CD8-positive, alpha-beta memory T cell (primary cell): ENCODE measurements around the gene TTLL10. TPM values are rescaled to one million over a fixed set of nuclear protein-coding genes. Genes with fewer than 3 reads are reported as not detected.
"Not testable (repeated sequence)": the region's sequence is repeated elsewhere in the genome, so short reads cannot be mapped to it uniquely, and the experiment has no call there.

Experiments used
- CTCF ChIA-PET: fragments of 350-600 bp; sonication (Branson Sonifier 250); formaldehyde crosslinking; loops from one replicate; lab custom pipeline; 2021; ENCODE audit warnings: antibody characterized with exemption; lab: Charles Lee
- POLR2A ChIA-PET: fragments of 350-600 bp; sonication (Branson Sonifier 250); formaldehyde crosslinking; loops from one replicate; lab custom pipeline; 2021; ENCODE audit warnings: antibody characterized with exemption; lab: Charles Lee
- DNase-seq, 5 donors: peaks; one replicate each; pipeline versions ENCODE4 v3.0.0 to v3.0.0-alpha.2; 2020 to 2022; ENCODE audit warnings: mixed read lengths in 1 of 5
- H3K27ac ChIP-seq: one replicate; pipeline ENCODE4 v1.7.0; 2013; ENCODE audit warnings: low read depth, mild to moderate bottlenecking, low read length, moderate library complexity
- H3K27me3 ChIP-seq: 2 replicates; pipeline ENCODE4 v1.7.0; 2013; ENCODE audit warnings: low read length, mild to moderate bottlenecking; ENCODE audit not compliant: insufficient read depth, poor library complexity, severe bottlenecking
- H3K36me3 ChIP-seq: 2 replicates; pipeline ENCODE4 v1.7.0; 2013; ENCODE audit warnings: mild to moderate bottlenecking, low read length, moderate library complexity; ENCODE audit not compliant: insufficient read depth
- H3K4me1 ChIP-seq: 2 replicates; pipeline ENCODE4 v1.7.0; 2013; ENCODE audit warnings: mild to moderate bottlenecking, low read length, moderate library complexity; ENCODE audit not compliant: insufficient read depth
- H3K4me3 ChIP-seq: 2 replicates; pipeline ENCODE4 v1.7.0; 2013; ENCODE audit warnings: mild to moderate bottlenecking, low read length
- H3K9me3 ChIP-seq: 2 replicates; pipeline ENCODE4 v1.7.0; 2013; ENCODE audit warnings: mild to moderate bottlenecking, low read length
- H3K27ac Mint-ChIP-seq, 8 donors: one replicate each; pipeline ENCODE4 v1.8.0; 2020 to 2021; ENCODE audit warnings: mixed read lengths in 8 of 8, mild to moderate bottlenecking in 6 of 8, inconsistent platforms in 3 of 8, moderate library complexity in 3 of 8
- H3K27me3 Mint-ChIP-seq, 2 donors: one replicate each; pipeline ENCODE4 v1.8.0; 2020 to 2021; ENCODE audit warnings: mixed read lengths in 2 of 2, mild to moderate bottlenecking in 1 of 2, moderate library complexity in 1 of 2
- H3K36me3 Mint-ChIP-seq, 3 donors: one replicate each; pipeline ENCODE4 v1.8.0; 2020 to 2021; ENCODE audit warnings: mixed read lengths in 3 of 3, inconsistent platforms in 1 of 3, mild to moderate bottlenecking in 1 of 3
- H3K4me1 Mint-ChIP-seq, 3 donors: one replicate each; pipeline ENCODE4 v1.8.0; 2020 to 2021; ENCODE audit warnings: mixed read lengths in 3 of 3, inconsistent platforms in 1 of 3, mild to moderate bottlenecking in 1 of 3
- H3K4me3 Mint-ChIP-seq, 7 donors: one replicate each; pipeline ENCODE4 v1.8.0; 2020 to 2021; ENCODE audit warnings: mixed read lengths in 7 of 7, mild to moderate bottlenecking in 6 of 7, moderate library complexity in 4 of 7, inconsistent platforms in 2 of 7
- H3K9me3 Mint-ChIP-seq, 5 donors: one replicate each; pipeline ENCODE4 v1.8.0; 2020 to 2022; ENCODE audit warnings: mixed read lengths in 5 of 5, mild to moderate bottlenecking in 3 of 5, moderate library complexity in 2 of 5, inconsistent platforms in 1 of 5
- polyA plus RNA-seq: library from polyadenylated mRNA; unstranded; fragments of 300-500 nt; fragmentation: Illumina TruSeq; gene quantifications from one replicate; pipeline ENCODE4 v1.2.3, GENCODE V29; 2021
- total RNA-seq, 2 experiments: library from RNA; stranded (reverse); gene quantifications; one replicate each; pipeline ENCODE4 v1.2.3, GENCODE V29; 2021

The TTLL10 gene
- total and polyA plus RNA-seq, 3 experiments from 2014 or later: not detected

DNA sequence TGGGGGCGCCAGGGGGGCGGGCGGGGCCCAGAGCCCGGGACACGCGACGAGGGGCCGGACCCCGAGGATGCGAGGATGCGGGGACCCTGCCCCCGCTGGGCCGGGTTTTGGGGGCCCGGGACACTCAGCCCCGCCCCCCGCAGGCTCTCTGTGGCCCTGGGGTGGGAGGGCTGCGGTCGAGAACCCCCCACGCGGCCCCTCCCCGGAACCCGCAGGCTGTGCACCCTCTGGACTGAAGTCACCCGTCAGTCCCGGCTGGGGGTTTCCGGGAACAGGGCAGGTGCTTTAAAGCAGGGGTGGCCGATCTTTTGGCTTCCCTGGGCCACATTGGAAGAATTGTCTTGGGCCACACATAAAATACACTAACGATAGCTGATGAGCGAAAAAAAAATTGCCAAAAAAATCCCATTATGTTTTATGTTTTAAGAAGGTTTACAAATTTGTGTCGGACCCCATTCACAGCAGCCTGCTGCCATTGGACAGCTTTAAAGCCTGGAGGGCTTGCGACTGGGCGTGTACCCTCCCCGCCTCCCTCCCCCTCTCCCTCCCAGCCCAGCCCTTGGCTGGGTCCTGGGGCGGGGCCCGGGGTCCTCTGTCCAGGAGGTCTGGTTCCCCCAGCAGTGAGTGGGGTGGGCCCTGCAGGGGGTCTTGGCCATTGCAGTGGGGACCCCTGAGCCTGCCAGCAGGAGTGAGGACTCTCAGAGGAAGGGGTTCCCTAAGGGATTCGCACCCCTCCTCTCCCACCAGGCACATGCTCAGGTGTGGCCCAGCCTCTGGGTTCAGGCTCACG, 36.2 kb upstream of the TTLL10 start:
- peaks cover 8 to 23% (median 14%) of the 10 kb centered on the region in 3 donors for H3K4me1 Mint-ChIP-seq
- H3K4me3 ChIP-seq: no peak overlapping the region
- peaks cover 14% of the 10 kb centered on the region for H3K4me1 ChIP-seq
- H3K27me3 Mint-ChIP-seq: peaks cover 0 to 1% of the 10 kb centered on the region in 2 donors
- H3K27me3 ChIP-seq: no peaks in the 10 kb centered on the region
- peak; percentile 53 to 83 (median 67) for DNase-seq
- ChIA-PET CTCF (no interaction called here), POLR2A (interaction anchor here (2.0 kb wide), 1 partner anchor 262 kb away, joined by 7 read pairs; the partner anchor contains the start of gene CCNL2)
- peak overlapping the region in 6 of 7 donors; percentile 71 to 84 (median 74) for H3K4me3 Mint-ChIP-seq
- no peaks in the 10 kb centered on the region for H3K9me3 ChIP-seq
- no peaks in the 10 kb centered on the region for H3K36me3 Mint-ChIP-seq
- H3K36me3 ChIP-seq: no peaks in the 10 kb centered on the region
- no peak overlapping the region for H3K27ac ChIP-seq
- H3K9me3 Mint-ChIP-seq: no peaks in the 10 kb centered on the region
- peak overlapping the region in 7 of 8 donors; percentile 62 to 93 (median 90) for H3K27ac Mint-ChIP-seq

DNA sequence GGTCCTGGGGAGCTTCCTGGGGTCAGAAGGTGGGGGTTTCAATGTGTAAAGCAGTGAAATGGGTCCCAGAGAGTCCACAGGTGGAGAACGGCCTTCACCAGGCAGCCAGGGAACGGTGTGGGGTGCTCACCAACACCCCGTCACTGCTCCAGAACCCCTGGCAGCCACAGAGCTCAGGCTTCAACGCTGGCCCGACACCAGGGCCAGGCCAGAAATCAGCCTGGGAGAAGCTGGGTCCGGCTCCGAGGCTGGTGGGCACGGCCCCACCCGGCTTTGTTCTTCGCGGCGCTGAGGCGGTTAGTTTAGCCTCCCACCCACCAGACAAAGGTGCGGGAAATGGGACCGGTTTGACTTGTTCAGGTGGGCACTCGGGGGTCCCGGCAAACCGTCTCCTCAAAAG, 33.0 kb upstream of the TTLL10 start:
- POLR2A ChIA-PET: no interaction called here
- H3K4me1 Mint-ChIP-seq: peaks cover 10 to 24% (median 19%) of the 10 kb centered on the region in 3 donors
- no peaks in the 10 kb centered on the region for H3K9me3 Mint-ChIP-seq
- H3K27ac Mint-ChIP-seq: no peak overlapping the region
- H3K27me3 Mint-ChIP-seq: peaks cover 0 to 1% of the 10 kb centered on the region in 2 donors
- H3K36me3 Mint-ChIP-seq: no peaks in the 10 kb centered on the region
- Histone ChIP-seq H3K4me1 (peaks cover 29% of the 10 kb centered on the region), H3K27ac (no peak overlapping the region), H3K4me3 (no peak overlapping the region), H3K27me3 (no peaks in the 10 kb centered on the region), H3K9me3 (no peaks in the 10 kb centered on the region), H3K36me3 (no peaks in the 10 kb centered on the region)
- CTCF ChIA-PET: no interaction called here
- no peak for DNase-seq
- no peak overlapping the region for H3K4me3 Mint-ChIP-seq

DNA sequence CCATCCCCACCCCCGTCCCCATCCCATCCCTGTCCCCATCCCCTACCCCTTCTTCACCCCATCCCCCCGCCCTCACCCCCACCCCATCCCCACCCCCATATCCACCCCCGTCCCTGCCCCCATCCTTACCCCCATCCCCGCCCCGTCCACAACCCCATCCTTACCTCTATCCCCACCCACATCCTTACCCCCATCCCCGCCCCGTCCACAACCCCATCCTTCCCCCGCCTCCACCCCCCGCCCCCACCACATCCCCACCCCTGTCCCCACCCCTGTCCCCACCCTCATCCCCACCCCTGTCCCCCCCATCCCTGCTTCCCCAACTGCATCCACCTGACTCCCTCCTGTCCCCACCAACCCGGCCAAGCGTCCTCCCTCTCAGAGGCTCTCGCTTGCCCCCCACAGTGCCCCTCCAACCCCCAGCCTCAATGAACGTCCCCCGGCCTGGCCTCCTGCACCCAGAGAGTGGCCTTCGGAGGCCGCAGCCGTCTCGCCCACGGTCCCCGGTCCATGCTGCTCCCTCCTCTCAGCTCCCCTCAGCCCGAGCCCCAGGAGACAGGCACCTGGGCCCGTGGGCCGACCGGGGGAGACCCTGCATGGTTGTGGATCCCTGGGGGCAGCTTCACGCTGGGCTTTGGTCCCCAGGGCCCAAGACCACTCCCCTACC, 32.3 kb upstream of the TTLL10 start:
- Mint-ChIP-seq H3K4me3 (no peak overlapping the region), H3K9me3 (no peaks in the 10 kb centered on the region), H3K27ac (no peak overlapping the region), H3K4me1 (peaks cover 7 to 21% (median 16%) of the 10 kb centered on the region in 3 donors), H3K36me3 (no peaks in the 10 kb centered on the region), H3K27me3 (peaks cover 0 to 1% of the 10 kb centered on the region in 2 donors)
- ChIA-PET CTCF (no interaction called here), POLR2A (no interaction called here)
- H3K36me3 ChIP-seq: no peaks in the 10 kb centered on the region
- no peaks in the 10 kb centered on the region for H3K9me3 ChIP-seq
- H3K27me3 ChIP-seq: no peaks in the 10 kb centered on the region
- DNase-seq: no peak
- no peak overlapping the region for H3K27ac ChIP-seq
- H3K4me1 ChIP-seq: peaks cover 27% of the 10 kb centered on the region
- H3K4me3 ChIP-seq: no peak overlapping the region

DNA sequence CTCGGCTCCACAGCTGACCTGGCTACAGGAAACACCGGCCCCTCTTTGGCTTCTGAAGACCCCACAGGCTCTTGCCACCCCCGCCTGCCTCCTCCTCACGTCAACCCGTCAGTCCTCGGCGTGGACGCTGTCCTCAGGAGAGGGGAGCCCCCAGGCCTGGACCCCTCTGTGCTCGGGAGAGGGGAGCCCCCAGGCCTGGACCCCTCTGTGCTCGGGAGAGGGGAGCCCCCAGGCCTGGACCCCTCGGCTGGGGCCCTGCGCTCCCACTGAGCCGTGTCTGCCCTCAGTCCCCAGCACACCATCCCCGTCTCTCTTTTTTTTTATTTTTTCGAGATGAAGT, 31.8 kb upstream of the TTLL10 start:
- Mint-ChIP-seq H3K4me3 (no peak overlapping the region), H3K9me3 (no peaks in the 10 kb centered on the region), H3K27me3 (peaks cover 0 to 1% of the 10 kb centered on the region in 2 donors), H3K36me3 (no peaks in the 10 kb centered on the region), H3K27ac (no peak overlapping the region), H3K4me1 (peaks cover 7 to 19% (median 15%) of the 10 kb centered on the region in 3 donors)
- no peak for DNase-seq
- CTCF ChIA-PET: no interaction called here
- Histone ChIP-seq H3K27me3 (no peaks in the 10 kb centered on the region), H3K4me3 (no peak overlapping the region), H3K36me3 (no peaks in the 10 kb centered on the region), H3K9me3 (no peaks in the 10 kb centered on the region), H3K27ac (no peak overlapping the region), H3K4me1 (peaks cover 23% of the 10 kb centered on the region)
- POLR2A ChIA-PET: no interaction called here

DNA sequence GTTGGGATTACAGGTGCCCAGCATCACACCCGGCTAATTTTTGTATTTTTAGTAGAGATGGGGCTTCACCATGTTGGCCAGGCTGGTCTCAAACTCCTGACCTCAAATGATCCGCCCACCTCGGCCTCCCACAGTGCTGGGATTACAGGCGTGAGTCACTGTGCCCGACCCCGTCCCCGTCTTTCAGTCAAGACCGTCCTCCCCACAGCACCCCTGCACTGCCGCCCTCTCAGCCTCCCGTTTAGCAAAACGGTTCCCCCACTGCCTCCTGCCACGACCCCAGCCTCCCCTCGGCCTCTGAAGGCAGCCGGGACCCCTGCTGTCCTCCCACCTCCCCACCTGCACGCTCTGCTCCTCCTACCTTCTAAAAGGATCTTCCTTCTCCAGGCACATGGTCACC, 31.3 kb upstream of the TTLL10 start:
- H3K9me3 ChIP-seq, POLR2A ChIA-PET, H3K36me3 Mint-ChIP-seq, H3K9me3 Mint-ChIP-seq, CTCF ChIA-PET, H3K27ac ChIP-seq, H3K4me3 ChIP-seq, H3K36me3 ChIP-seq, H3K4me3 Mint-ChIP-seq, DNase-seq, H3K27me3 ChIP-seq, H3K27me3 Mint-ChIP-seq: not testable (repeated sequence)
- Mint-ChIP-seq H3K27ac (peak overlapping the region in 3 of 8 donors; percentile 38 to 75 (median 51)), H3K4me1 (peaks cover 6 to 17% (median 13%) of the 10 kb centered on the region in 3 donors)
- H3K4me1 ChIP-seq: peaks cover 22% of the 10 kb centered on the region

DNA sequence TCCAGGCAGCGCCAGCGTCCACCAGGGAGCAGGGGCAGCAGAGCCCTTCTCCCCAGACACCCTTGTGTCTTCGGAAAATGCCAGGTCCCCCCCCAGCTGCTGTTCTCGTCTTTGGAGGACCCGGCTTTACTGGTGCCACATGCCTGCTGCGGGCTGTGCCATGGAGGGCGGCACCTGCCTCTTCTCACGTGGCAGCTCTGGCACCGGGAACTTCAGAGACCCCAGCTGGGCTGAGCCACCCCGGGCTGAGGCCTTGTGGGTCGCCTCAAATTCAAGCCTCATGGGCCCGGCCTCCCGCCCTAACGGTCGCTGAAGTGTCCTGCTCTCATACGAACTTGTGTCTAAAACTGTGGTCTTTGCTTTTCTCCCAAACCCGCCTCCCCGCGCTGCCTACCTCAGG, 30.8 kb upstream of the TTLL10 start:
- H3K27ac Mint-ChIP-seq: peak overlapping the region in 1 of 8 donors; percentile 38
- Histone ChIP-seq H3K36me3 (no peaks in the 10 kb centered on the region), H3K27ac (no peak overlapping the region), H3K9me3 (no peaks in the 10 kb centered on the region), H3K4me3 (no peak overlapping the region), H3K4me1 (peaks cover 17% of the 10 kb centered on the region), H3K27me3 (no peaks in the 10 kb centered on the region)
- no peak for DNase-seq
- no peaks in the 10 kb centered on the region for H3K36me3 Mint-ChIP-seq
- H3K9me3 Mint-ChIP-seq: no peaks in the 10 kb centered on the region
- peaks cover 0 to 1% of the 10 kb centered on the region in 2 donors for H3K27me3 Mint-ChIP-seq
- peaks cover 4 to 13% (median 8%) of the 10 kb centered on the region in 3 donors for H3K4me1 Mint-ChIP-seq
- ChIA-PET POLR2A (no interaction called here), CTCF (no interaction called here)
- peak overlapping the region in 1 of 7 donors; percentile 23 for H3K4me3 Mint-ChIP-seq

DNA sequence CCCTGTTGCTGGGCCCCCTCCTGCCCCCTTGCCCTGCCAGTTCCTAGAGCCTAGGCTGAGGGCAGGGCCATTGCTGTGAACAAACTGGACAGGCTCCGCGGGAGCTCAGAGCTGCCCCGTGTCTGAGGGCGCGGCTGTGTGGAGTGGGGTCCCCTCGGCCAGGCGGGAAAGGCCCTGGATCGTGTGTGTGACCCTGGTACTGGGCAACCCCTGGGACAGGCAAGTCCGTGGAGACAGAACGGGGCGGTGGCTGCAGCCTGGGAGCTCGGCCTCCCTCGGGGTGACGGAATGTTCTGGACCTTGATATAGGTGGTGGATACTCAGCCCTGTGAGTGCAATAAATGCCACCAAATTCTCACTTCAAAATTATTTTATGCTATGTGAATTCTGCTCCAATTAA, 30.0 kb upstream of the TTLL10 start:
- H3K27ac ChIP-seq: no peak overlapping the region
- no peak overlapping the region for H3K4me3 ChIP-seq
- Mint-ChIP-seq H3K4me3 (peak overlapping the region in 2 of 7 donors; percentile 26 to 43), H3K36me3 (no peaks in the 10 kb centered on the region), H3K27ac (peak overlapping the region in 6 of 8 donors; percentile 37 to 90 (median 78)), H3K4me1 (peaks cover 2 to 8% (median 5%) of the 10 kb centered on the region in 3 donors), H3K27me3 (no peaks in the 10 kb centered on the region), H3K9me3 (no peaks in the 10 kb centered on the region)
- peaks cover 16% of the 10 kb centered on the region for H3K4me1 ChIP-seq
- DNase-seq: no peak
- CTCF ChIA-PET: no interaction called here
- H3K27me3 ChIP-seq: no peaks in the 10 kb centered on the region
- H3K9me3 ChIP-seq: no peaks in the 10 kb centered on the region
- H3K36me3 ChIP-seq: no peaks in the 10 kb centered on the region
- POLR2A ChIA-PET: interaction anchor here (0.6 kb wide), 1 partner anchor 126 kb away, joined by 3 read pairs; no protein-coding TSS in a partner anchor
